ENCODE measurements around the gene C4BPB. TPM values are rescaled to one million over a fixed set of nuclear protein-coding genes. Genes with fewer than 3 reads are reported as not detected.

Gene C4BPB
- total RNA-seq, 1 experiment from 2014 or later: 0.29 TPM

- DNase-seq (ENCODE audit: low read depth): peak; percentile 7
Measured at GRCh38 chr1:207140536-207140935, 51.9 kb downstream of the C4BPB start.

- no peak for DNase-seq (ENCODE audit: low read depth)
Measured at GRCh38 chr1:207145401-207146058, 56.9 kb downstream of the C4BPB start.

Other genes with a start within 250 kb of the C4BPB start
- gene IL20, start 223.2 kb upstream of the C4BPB start, total RNA-seq (2014; rRNA removed; shearing (Covaris generic)): not detected in 2 replicates
- 0.11 TPM in 1 of 2 replicates, not detected in the other for gene IL24, start 191.4 kb upstream of the C4BPB start, total RNA-seq (2014; rRNA removed; shearing (Covaris generic))
- gene FCMR, start 166.9 kb upstream of the C4BPB start, total RNA-seq (2014; rRNA removed; shearing (Covaris generic)): 0.23 TPM in 1 of 2 replicates, not detected in the other
- gene PIGR, start 142.4 kb upstream of the C4BPB start, total RNA-seq (2014; rRNA removed; shearing (Covaris generic)): not detected in 2 replicates
- gene FCAMR, start 118.4 kb upstream of the C4BPB start, total RNA-seq (2014; rRNA removed; shearing (Covaris generic)): not detected in 2 replicates
- gene C1orf116, start 56.1 kb upstream of the C4BPB start, total RNA-seq (2014; rRNA removed; shearing (Covaris generic)): 0.11 TPM in 1 of 2 replicates, not detected in the other
- 4.5 and 7.0 TPM in 2 replicates for gene YOD1, start 37.7 kb upstream of the C4BPB start, total RNA-seq (2014; rRNA removed; shearing (Covaris generic))
- 2.1 and 2.2 TPM in 2 replicates for gene PFKFB2, start 35.6 kb upstream of the C4BPB start, total RNA-seq (2014; rRNA removed; shearing (Covaris generic))
- gene C4BPA, start 15.4 kb downstream of the C4BPB start, total RNA-seq (2014; rRNA removed; shearing (Covaris generic)): not detected in 2 replicates
- 37.7 and 37.9 TPM in 2 replicates for gene CD55, start 232.8 kb downstream of the C4BPB start, total RNA-seq (2014; rRNA removed; shearing (Covaris generic))

Data from Daoy (cell line).